A172 (cell line): Measurements from ENCODE around the gene RAB3D. TPM values are rescaled to one million over a fixed set of nuclear protein-coding genes. Genes with fewer than 3 reads are reported as not detected.
A peak's percentile ranks its signal among the peaks of the same experiment; 100 is the strongest.

ENCODE experiments used
- DNase-seq: peaks from one replicate; pipeline ENCODE4 v3.0.0-alpha.2; 2015; ENCODE audit warnings: low spot score
- total RNA-seq: library from RNA; depleted of rRNA; stranded (reverse); fragments of >200 nt; shearing (Covaris generic); gene quantifications from 2 replicates; pipeline ENCODE4 v1.2.3, GENCODE V29; 2014; rRNA removed

The RAB3D gene
- total RNA-seq, 1 experiment from 2014 or later, result 1.3 TPM

GRCh38 chr19:11296264-11296663 is 43.2 kb downstream of the RAB3D start:
- DNase-seq, result no peak

GRCh38 chr19:11295665-11296245 is 43.7 kb downstream of the RAB3D start, which contains the start of gene TSPAN16:
TSPAN16 (plus strand) TSS chr19:11296160; CDS start chr19:11296298, 138 bp downstream.
- no peak for DNase-seq

GRCh38 chr19:11295180-11295579 is 44.3 kb downstream of the RAB3D start:
- DNase-seq, result no peak

- peak; percentile 90 for DNase-seq
Observed at GRCh38 chr19:11293433-11294389, 45.7 kb downstream of the RAB3D start.

GRCh38 chr19:11291991-11292390 is 47.5 kb downstream of the RAB3D start:
- no peak for DNase-seq

GRCh38 chr19:11291415-11291814 is 48.0 kb downstream of the RAB3D start:
- DNase-seq, result no peak

- no peak for DNase-seq
Observed at GRCh38 chr19:11290256-11290655, 49.2 kb downstream of the RAB3D start.

GRCh38 chr19:11288349-11288748 is 51.1 kb downstream of the RAB3D start:
- DNase-seq, result no peak

GRCh38 chr19:11286312-11286974 is 53.0 kb downstream of the RAB3D start:
- no peak for DNase-seq

- DNase-seq, result no peak
Observed at GRCh38 chr19:11284515-11284914, 54.9 kb downstream of the RAB3D start.

GRCh38 chr19:11281356-11282049 is 58.0 kb downstream of the RAB3D start:
- DNase-seq, result no peak

GRCh38 chr19:11279505-11280236 is 59.8 kb downstream of the RAB3D start:
- DNase-seq, result no peak

- DNase-seq, result no peak
Observed at GRCh38 chr19:11278670-11279069, 60.8 kb downstream of the RAB3D start.

GRCh38 chr19:11274533-11275086 is 64.8 kb downstream of the RAB3D start:
- DNase-seq, result no peak

GRCh38 chr19:11273989-11274388 is 65.5 kb downstream of the RAB3D start:
- no peak for DNase-seq

GRCh38 chr19:11273296-11273695 is 66.2 kb downstream of the RAB3D start:
- peak; percentile 46 for DNase-seq

Other genes starting within 250 kb of the RAB3D start
- 109 and 113 TPM in 2 replicates for gene SPC24, start 183.9 kb downstream of the RAB3D start, total RNA-seq
- 135 and 144 TPM in 2 replicates for gene KANK2, start 142.1 kb downstream of the RAB3D start, total RNA-seq
- gene ANGPTL8, start 100.0 kb downstream of the RAB3D start, total RNA-seq, result not detected in 2 replicates
- gene DOCK6, start 77.1 kb downstream of the RAB3D start, total RNA-seq, result 3.8 and 4.4 TPM in 2 replicates
- gene TSPAN16, start 43.5 kb downstream of the RAB3D start, total RNA-seq, result not detected in 2 replicates
- gene TMEM205, start 6.6 kb upstream of the RAB3D start, total RNA-seq, result 54.9 and 114 TPM in 2 replicates
- 1.3 and 10.1 TPM in 2 replicates for gene CCDC159, start 6.9 kb upstream of the RAB3D start, total RNA-seq
- 15.7 and 19.4 TPM in 2 replicates for gene PLPPR2, start 15.8 kb upstream of the RAB3D start, total RNA-seq
- 0.65 and 1.6 TPM in 2 replicates for gene SWSAP1, start 35.0 kb upstream of the RAB3D start, total RNA-seq
- gene EPOR, start 44.7 kb upstream of the RAB3D start, total RNA-seq, result 3.7 and 5.3 TPM in 2 replicates
- 4.8 and 11.1 TPM in 2 replicates for gene RGL3, start 79.7 kb upstream of the RAB3D start, total RNA-seq
- 1.5 and 6.1 TPM in 2 replicates for gene ODAD3, start 95.5 kb upstream of the RAB3D start, total RNA-seq
- gene PRKCSH, start 96.0 kb upstream of the RAB3D start, total RNA-seq, result 149 and 173 TPM in 2 replicates
- gene ELAVL3, start 141.4 kb upstream of the RAB3D start, total RNA-seq, result not detected in 2 replicates
- gene ZNF653, start 166.2 kb upstream of the RAB3D start, total RNA-seq, result 5.2 and 21.2 TPM in 2 replicates
- gene ECSIT, start 189.5 kb upstream of the RAB3D start, total RNA-seq, result 44.0 and 54.0 TPM in 2 replicates
- 0.78 and 1.9 TPM in 2 replicates for gene CNN1, start 199.2 kb upstream of the RAB3D start, total RNA-seq
- 66.7 and 69.2 TPM in 2 replicates for gene ELOF1, start 219.6 kb upstream of the RAB3D start, total RNA-seq
- 15.5 and 24.8 TPM in 2 replicates for gene ACP5, start 238.0 kb upstream of the RAB3D start, total RNA-seq